H1 (cell line): ENCODE data around the gene GRID1.

Source experiments
- ATF3 ChIP-seq: IDR thresholded peaks from 2 replicates; pipeline ENCODE4 v1.6.1; 2011; ENCODE audit warnings: low read depth, mild to moderate bottlenecking, low read length; ENCODE audit not compliant: insufficient read depth
- CREB1 ChIP-seq: IDR thresholded peaks from 2 replicates; pipeline ENCODE4 v1.6.1; 2012; ENCODE audit warnings: inconsistent platforms
- POLR2A ChIP-seq, 2 experiments: IDR thresholded peaks; 1 replicate in 1 of 2; 2 replicates in 1 of 2; pipeline ENCODE4 v1.6.1; 2011; ENCODE audit warnings: low read depth in 2 of 2, low read length in 2 of 2, mild to moderate bottlenecking in 2 of 2; ENCODE audit errors: control extremely low read depth in 1 of 2
- ZNF274 ChIP-seq: IDR thresholded peaks from 2 replicates; pipeline ENCODE4 v1.7.0; 2012; ENCODE audit warnings: low read length, borderline replicate concordance; ENCODE audit errors: extremely low read depth

GRCh38 chr10:86109421-86109820 is 257.2 kb downstream of the GRID1 start:
- TF ChIP-seq CREB1: no peak
- TF ChIP-seq ZNF274: no peak
- no peak for TF ChIP-seq POLR2A (IDR thresholded peaks at IDR 0.05; ENCODE audit: control extremely low read depth in 1 of 2, low read depth in 2 of 2, low read length in 2 of 2)
- TF ChIP-seq ATF3: no peak
